Urinary bladder (tissue), 4 donors: ENCODE measurements around the gene CTNNA2. TPM values are rescaled to one million over a fixed set of nuclear protein-coding genes. Genes with fewer than 3 reads are reported as not detected.

Experiments used
- DNase-seq: peaks from one replicate; pipeline ENCODE4 v3.0.0-alpha.2; 2015; ENCODE audit errors: extremely low spot score
- H3K27ac ChIP-seq: one replicate; pipeline ENCODE4 v1.5.1; 2013; ENCODE audit warnings: low read depth, mild to moderate bottlenecking, moderate library complexity
- H3K36me3 ChIP-seq: one replicate; pipeline ENCODE4 v1.6.1; 2013; ENCODE audit warnings: mild to moderate bottlenecking, moderate library complexity; ENCODE audit not compliant: insufficient read depth
- H3K4me1 ChIP-seq: one replicate; pipeline ENCODE4 v1.6.1; 2013; ENCODE audit warnings: mild to moderate bottlenecking, moderate library complexity; ENCODE audit not compliant: insufficient read depth
- H3K4me3 ChIP-seq: one replicate; pipeline ENCODE4 v1.5.1; 2013; ENCODE audit warnings: low read depth, low read length
- WGBS: extraction: QIAGEN DNeasy Blood & Tissue Kit; methylation state at CpG from one replicate; pipeline ENCODE4 v1.1.7; 2013; 5-methylcytosine and 5-hydroxymethylcytosine counted together
- polyA plus RNA-seq: library from polyadenylated mRNA; stranded (reverse); fragments of 200-250 nt; gene quantifications from one replicate; pipeline ENCODE4 v1.2.3, GENCODE V29; 2013
- total RNA-seq: library from RNA; depleted of rRNA; stranded (reverse); fragments of >200 nt; gene quantifications from one replicate; pipeline ENCODE4 v1.2.3, GENCODE V29; 2014
- donor health status: healthy with polysubstance abuse.
- donor health status: healthy.

CTNNA2 gene
- total and polyA plus RNA-seq, 2 donors: 1.9 to 14.0 TPM

DNA sequence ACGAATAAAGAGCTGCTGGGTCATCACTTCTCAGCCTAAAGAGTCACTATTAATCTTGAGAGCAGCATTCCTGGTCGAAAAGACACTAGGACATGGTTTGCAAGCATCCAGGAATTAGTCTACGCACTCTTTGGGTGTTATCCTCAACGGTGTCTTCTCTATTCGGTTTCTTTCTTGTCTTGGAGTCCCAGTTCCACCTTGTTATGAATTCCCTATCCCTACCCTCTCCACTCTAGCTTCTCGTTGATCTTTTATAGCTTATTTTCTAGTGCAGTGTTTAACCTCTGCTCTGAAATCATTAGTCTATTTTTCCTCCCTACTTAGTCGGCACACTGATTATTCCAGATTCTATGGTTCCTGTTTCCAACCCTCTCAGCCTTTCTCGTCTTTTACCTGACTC, 949.8 kb downstream of the CTNNA2 start:
- Histone ChIP-seq H3K27ac (no peak overlapping the region), H3K36me3 (no peaks in the 10 kb centered on the region), H3K4me3 (no peak overlapping the region), H3K4me1 (no peaks in the 10 kb centered on the region)
- DNase-seq: no peak
- 77% methylated on average over 8 of the region's 8 CpGs for WGBS

DNA sequence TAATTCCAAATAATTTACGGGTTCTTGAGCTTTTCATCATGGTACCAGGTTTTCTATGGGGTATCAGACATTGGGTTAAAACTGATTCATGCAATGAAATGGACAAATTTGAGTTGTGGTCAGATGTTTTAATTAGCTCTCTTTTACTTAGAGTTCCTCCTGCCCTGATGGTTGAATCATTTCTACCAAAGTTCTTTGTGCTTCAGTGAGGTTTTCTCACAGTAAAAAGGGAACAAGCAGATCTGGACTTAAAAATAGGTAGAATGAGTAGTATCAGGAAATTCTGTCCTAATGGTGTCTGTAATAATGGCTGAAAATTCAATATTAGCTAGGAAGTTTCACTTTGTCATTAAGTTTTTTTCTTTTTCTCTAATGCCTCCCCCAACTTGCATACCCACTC, 951.4 kb downstream of the CTNNA2 start:
- Histone ChIP-seq H3K4me1 (no peaks in the 10 kb centered on the region), H3K36me3 (no peaks in the 10 kb centered on the region), H3K4me3 (no peak overlapping the region), H3K27ac (no peak overlapping the region)
- no peak for DNase-seq
- 44% methylated on average over 1 of the region's 1 CpG for WGBS

DNA sequence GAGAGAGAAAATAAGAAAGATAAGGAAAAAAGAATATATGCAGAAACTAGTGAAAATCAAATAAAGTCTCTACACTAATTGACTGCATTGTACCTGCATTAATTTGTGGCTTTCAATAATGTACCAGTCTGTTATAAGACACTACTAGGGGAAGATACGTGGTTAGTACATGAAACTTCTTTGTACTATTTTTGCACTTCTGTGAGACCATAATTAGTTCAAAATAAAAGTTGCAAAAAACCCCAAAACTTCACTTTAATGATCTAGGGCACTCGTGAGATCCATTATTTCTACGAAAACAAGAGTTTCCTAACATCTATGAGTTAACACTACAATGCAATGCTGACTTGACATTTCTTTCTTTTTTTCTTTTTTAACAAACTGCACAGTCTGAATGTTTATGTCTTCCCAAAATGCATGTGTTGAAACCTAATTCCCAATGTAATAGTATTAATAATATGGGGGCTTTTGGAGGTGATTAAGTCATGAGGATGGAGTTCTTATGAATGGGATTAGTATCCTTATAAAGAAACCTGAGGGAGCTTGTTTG, 954.5 kb downstream of the CTNNA2 start:
- WGBS: 83% methylated on average over 3 of the region's 3 CpGs
- Histone ChIP-seq H3K27ac (no peak overlapping the region), H3K36me3 (no peaks in the 10 kb centered on the region), H3K4me1 (no peaks in the 10 kb centered on the region), H3K4me3 (no peak overlapping the region)
- no peak for DNase-seq

DNA sequence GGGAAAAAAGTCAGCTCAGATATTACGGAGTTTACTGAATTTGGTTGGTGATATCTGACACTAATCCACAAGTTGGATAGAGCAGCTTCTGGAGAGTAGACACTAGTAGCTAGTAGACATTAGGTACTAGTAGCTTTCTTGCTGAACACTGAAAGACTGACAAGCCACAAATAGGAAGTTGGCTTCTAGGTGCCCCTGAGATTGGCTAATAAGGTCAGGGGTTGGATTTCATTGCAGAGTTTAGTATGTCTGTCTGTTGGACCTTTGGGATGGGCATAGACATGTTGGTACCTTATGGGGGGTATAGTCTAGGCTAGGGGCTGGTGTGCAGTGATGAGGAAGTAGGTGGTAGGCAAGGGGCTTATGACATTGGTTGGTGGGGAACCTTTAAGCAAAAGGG, 956.6 kb downstream of the CTNNA2 start:
- 91% methylated on average over 1 of the region's 1 CpG for WGBS
- Histone ChIP-seq H3K4me1 (no peaks in the 10 kb centered on the region), H3K27ac (no peak overlapping the region), H3K36me3 (no peaks in the 10 kb centered on the region), H3K4me3 (no peak overlapping the region)
- no peak for DNase-seq

DNA sequence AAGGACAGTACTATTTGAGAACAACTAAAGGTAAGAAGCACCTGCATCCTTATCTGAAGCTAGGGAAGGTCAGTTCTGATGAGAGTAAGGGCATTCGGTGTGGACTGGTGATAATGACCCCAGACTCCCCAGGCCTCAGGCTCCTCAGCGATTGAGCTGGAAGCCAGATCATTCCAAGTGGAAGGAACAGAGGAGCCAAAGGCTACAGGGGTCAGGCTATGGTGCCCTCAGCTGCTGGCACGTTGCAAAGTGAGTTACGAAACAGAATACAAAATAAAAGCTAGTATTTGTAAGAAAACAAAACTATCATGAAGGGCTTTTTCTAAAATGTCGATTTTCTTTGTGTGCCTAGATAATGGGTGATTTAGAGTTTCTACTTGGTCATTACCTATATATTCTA, 960.2 kb downstream of the CTNNA2 start:
- H3K36me3 ChIP-seq: no peaks in the 10 kb centered on the region
- H3K4me3 ChIP-seq: no peak overlapping the region
- 83% methylated on average over 5 of the region's 5 CpGs for WGBS
- no peaks in the 10 kb centered on the region for H3K4me1 ChIP-seq
- H3K27ac ChIP-seq: no peak overlapping the region
- DNase-seq: no peak

DNA sequence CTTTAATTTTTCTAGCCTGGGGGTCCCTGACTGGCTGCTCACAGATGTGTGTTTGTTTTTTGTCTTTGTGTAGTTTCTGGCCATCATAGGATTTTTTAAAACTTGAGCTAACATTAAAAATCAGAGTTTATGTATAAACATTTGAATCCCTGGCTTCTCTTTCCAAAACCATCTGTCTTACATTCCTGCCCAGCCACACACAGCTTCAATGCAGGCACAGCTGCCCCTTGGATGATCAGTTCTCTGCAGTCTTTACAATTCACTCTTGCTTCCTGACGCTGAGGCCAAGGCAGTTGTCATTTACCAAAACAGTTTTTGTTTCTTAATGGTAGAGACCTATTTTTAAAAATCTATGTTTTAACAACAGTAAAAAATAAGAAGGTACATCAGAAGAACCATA, 960.9 kb downstream of the CTNNA2 start:
- no peak overlapping the region for H3K27ac ChIP-seq
- 40% methylated on average over 1 of the region's 1 CpG for WGBS
- DNase-seq: no peak
- no peaks in the 10 kb centered on the region for H3K4me1 ChIP-seq
- no peak overlapping the region for H3K4me3 ChIP-seq
- H3K36me3 ChIP-seq: no peaks in the 10 kb centered on the region

DNA sequence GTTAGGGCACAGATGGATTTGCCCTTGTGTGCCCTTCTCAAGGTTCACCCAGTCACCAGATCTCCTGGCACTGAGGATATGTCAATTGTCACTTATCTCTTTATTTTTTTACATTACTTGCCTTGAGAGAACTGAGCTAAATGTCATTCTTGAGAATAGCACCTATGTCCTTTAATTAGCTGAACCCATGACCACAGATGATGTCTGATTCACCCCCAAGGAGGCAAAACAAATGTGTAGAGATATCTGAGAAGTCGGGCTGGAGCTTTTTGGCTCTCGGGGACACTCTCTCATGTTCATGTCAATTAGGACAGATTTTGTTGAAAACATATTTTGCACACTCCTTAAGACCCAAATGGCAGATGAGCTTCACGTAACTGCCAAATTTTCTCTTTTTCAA, 963.1 kb downstream of the CTNNA2 start:
- no peak for DNase-seq
- H3K4me3 ChIP-seq: no peak overlapping the region
- H3K4me1 ChIP-seq: no peaks in the 10 kb centered on the region
- WGBS: 73% methylated on average over 3 of the region's 3 CpGs
- H3K36me3 ChIP-seq: no peaks in the 10 kb centered on the region
- no peak overlapping the region for H3K27ac ChIP-seq

DNA sequence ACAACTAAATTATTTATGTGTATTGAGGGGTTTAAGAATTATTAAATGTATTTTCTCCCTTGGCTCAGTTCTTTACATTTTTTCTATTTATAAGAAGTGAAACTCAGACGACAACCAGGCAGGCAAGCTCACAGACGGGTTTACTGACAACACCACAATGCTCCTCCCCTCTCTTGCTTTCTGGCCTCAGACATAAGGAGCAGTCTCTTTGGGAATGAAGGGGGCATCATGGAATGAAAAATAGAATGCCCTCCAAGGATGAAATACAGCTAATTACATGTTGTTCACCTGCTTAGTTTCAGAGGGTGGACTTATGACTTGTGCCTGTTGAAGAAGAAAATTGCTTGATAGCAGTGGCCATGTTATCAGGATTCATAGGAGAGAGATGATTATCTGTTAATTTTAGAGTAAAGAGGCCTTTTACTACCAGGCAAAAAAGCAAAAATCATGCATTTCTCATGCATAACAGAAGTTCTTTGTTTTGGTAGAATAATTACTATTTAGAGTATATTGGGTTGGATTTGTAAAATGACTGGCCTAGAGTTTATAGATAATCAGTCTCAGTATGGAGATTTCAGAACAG, 963.8 kb downstream of the CTNNA2 start:
- no peak overlapping the region for H3K4me3 ChIP-seq
- WGBS: 36% methylated on average over 2 of the region's 2 CpGs
- DNase-seq: no peak

DNA sequence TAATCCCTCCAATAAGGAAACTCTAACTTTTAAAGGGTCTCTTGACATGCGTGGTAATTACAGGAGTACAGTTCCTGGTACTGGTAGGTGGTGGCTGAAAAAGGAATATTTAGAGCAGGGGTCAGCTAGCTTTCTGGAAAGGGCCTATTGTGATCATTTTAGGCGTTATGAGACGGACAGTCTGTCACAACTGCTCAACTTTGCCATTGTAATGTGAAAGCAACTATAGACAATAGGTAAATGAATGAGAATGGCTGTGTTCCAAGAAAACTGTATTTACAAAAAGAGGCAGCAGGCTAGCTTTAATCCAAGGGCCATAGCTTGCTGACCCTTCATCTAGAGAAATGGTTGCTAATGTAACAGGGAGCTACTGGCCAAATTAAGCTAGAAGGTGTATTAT, 969.4 kb downstream of the CTNNA2 start:
- H3K36me3 ChIP-seq: no peaks in the 10 kb centered on the region
- 70% methylated on average over 3 of the region's 3 CpGs for WGBS
- DNase-seq: no peak
- H3K4me1 ChIP-seq: no peaks in the 10 kb centered on the region
- H3K27ac ChIP-seq: no peak overlapping the region
- no peak overlapping the region for H3K4me3 ChIP-seq

More for the DNA sequence above, 963.8 kb downstream of the CTNNA2 start:
- Histone ChIP-seq H3K4me1 (no peaks in the 10 kb centered on the region), H3K27ac (no peak overlapping the region), H3K36me3 (no peaks in the 10 kb centered on the region)

DNA sequence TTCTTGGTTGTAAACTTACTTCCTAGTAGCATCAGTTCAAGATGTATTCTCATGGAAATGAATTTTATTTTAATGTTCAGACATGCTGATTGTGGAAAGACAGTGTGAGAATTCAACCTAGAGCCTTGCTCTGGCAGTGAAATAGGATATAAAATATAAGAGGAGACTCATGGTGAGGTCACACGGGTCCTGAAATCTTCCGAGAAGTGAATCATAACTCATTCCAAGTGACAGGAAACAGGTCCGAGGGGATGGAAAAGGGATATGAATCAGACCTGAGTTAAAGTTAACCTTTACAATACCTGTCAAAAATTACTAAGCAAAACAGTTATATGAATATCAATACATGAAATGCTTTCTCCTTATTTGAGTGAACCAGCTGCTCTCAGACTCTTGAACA, 976.9 kb downstream of the CTNNA2 start:
- Histone ChIP-seq H3K4me1 (no peaks in the 10 kb centered on the region), H3K36me3 (no peaks in the 10 kb centered on the region), H3K4me3 (no peak overlapping the region), H3K27ac (no peak overlapping the region)
- DNase-seq: no peak
- 31% methylated on average over 3 of the region's 3 CpGs for WGBS

DNA sequence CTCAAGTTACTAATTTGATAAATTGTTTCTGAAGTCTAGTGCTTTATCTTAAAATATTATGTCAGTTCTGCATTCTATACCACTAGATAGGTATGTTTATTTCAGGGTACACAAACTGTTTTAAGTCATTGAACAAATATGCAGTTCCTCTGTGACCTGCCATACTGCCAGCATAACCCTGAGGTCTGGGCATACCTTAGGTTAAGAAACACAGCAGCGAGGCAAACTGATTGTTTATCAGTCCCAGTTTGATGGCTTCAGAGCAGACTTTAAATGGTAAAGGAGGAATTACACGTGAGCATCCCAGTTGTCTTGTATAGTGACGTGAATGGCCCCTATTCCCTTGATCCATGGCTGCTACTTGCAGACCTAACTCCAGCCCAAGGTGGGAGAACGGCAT, 978.1 kb downstream of the CTNNA2 start:
- H3K36me3 ChIP-seq: no peaks in the 10 kb centered on the region
- 77% methylated on average over 4 of the region's 4 CpGs for WGBS

DNA sequence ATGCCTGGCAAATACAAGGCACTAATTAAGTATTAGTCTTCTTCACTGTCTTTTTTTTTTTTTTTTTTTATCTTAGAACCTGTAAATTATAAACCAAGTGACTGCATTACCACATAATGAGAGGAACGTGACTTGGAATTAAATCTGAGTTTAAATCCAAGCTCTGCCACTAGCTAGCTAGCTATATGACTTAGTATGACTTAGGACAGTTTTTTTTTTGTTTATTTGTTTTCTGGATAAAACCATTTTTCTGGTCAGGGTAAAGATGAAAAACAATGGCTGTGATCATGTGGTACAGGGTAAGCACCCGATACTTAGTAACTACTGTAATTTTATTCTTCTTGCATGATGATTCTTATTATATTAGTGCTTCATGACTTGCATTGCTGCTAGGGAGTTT, 983.5 kb downstream of the CTNNA2 start:
- no peak overlapping the region for H3K4me3 ChIP-seq
- no peaks in the 10 kb centered on the region for H3K4me1 ChIP-seq
- H3K36me3 ChIP-seq: no peaks in the 10 kb centered on the region
- H3K27ac ChIP-seq: no peak overlapping the region
- WGBS: 82% methylated on average over 2 of the region's 2 CpGs
- DNase-seq: no peak

More for the DNA sequence above, 978.1 kb downstream of the CTNNA2 start:
- H3K27ac ChIP-seq: no peak overlapping the region
- DNase-seq: no peak
- no peak overlapping the region for H3K4me3 ChIP-seq
- no peaks in the 10 kb centered on the region for H3K4me1 ChIP-seq

DNA sequence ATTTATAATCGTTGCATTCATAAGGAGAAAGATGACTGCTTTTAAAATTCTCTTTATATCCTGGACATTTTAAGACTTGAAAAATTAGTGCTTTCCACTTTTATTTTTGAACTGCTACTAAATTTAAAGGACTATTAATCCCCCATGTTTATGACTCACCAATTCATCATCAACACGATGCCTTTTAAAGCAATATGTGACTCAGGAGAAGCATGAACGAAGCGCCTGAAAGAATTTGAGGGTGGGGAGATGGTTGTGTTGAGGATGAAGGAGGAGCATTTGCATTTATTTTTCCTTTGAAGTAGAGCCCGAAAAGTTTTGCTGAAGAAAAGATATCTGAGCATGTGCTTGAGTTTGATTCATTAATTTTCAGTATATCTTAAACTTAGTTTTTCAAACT, 983.9 kb downstream of the CTNNA2 start:
- 52% methylated on average over 5 of the region's 5 CpGs for WGBS
- no peak overlapping the region for H3K27ac ChIP-seq
- no peaks in the 10 kb centered on the region for H3K4me1 ChIP-seq
- H3K4me3 ChIP-seq: no peak overlapping the region
- DNase-seq: no peak
- H3K36me3 ChIP-seq: no peaks in the 10 kb centered on the region

DNA sequence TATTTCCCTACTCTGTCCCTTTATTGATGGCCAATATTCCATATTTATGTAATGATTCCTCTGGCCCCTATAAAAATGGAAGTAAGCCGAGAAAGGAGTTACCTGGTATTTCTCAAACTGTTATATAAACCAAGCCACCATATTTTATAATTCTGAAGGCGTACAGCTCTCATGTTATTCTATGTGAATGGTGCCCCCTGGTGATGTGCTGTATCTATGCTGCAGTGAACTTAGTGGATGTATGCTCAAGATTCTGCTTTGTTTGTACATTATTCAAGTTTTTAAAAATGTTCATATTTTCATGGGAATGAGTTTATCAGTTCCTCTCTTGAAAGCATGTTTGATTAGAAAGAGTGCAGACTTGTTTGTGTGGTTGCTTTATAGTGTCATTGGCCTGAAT, 986.2 kb downstream of the CTNNA2 start:
- H3K4me3 ChIP-seq: no peak overlapping the region
- H3K27ac ChIP-seq: no peak overlapping the region
- H3K4me1 ChIP-seq: no peaks in the 10 kb centered on the region
- WGBS: 20% methylated on average over 2 of the region's 2 CpGs
- no peak for DNase-seq
- no peaks in the 10 kb centered on the region for H3K36me3 ChIP-seq
